IMR-90 (cell line): ENCODE data around the gene ADAMTSL5. TPM values are rescaled to one million over a fixed set of nuclear protein-coding genes. Genes with fewer than 3 reads are reported as not detected.

Experiments
- ATAC-seq: fragments of 200-7000 bp; cut with Tn5 transposase; 2 replicates; pipeline ENCODE4 v1.9.1; 2020; ENCODE audit warnings: low read depth, mild to moderate bottlenecking, moderate library complexity
- BruUV-seq: library from RNA; stranded (reverse); fragments of 400-500 nt; replicated peaks from 2 replicates; lab custom pipeline; 2021; lab: Mats Ljungman, UMichigan
- CTCF ChIA-PET: fragments of 300-600 bp; formaldehyde crosslinking; extraction: SDS; loops from one replicate; lab custom pipeline; 2021; ENCODE audit warnings: antibody characterized with exemption; lab: Yijun Ruan, JAX
- POLR2A ChIA-PET: fragments of 300-600 bp; sonication (Branson Sonifier 250); formaldehyde crosslinking; loops from one replicate; lab custom pipeline; 2022; ENCODE audit warnings: antibody characterized with exemption; ENCODE audit not compliant: unreplicated experiment; lab: Charles Lee
- DNase-seq: peaks from one replicate; pipeline ENCODE4 v3.0.0; 2013
- H2AFZ ChIP-seq: replicated peaks from 2 replicates; pipeline ENCODE3; 2013; ENCODE audit warnings: low read length, mild to moderate bottlenecking; ENCODE audit not compliant: poor library complexity
- H2AK5ac ChIP-seq: 2 replicates; pipeline ENCODE4 v1.6.1; 2013; ENCODE audit warnings: low read depth, low read length, inconsistent platforms
- H2AK9ac ChIP-seq: replicated peaks from 2 replicates; pipeline ENCODE3; 2013; ENCODE audit warnings: mild to moderate bottlenecking, low read depth, low read length, moderate library complexity; ENCODE audit not compliant: poor library complexity
- H2BK120ac ChIP-seq: 2 replicates; pipeline ENCODE4 v1.6.1; 2013; ENCODE audit warnings: low read depth, low read length, inconsistent platforms
- H2BK15ac ChIP-seq: 3 replicates; pipeline ENCODE4 v1.6.1; 2013; ENCODE audit warnings: low read depth, low read length, inconsistent platforms
- H2BK20ac ChIP-seq: 2 replicates; pipeline ENCODE4 v1.6.1; 2013; ENCODE audit warnings: low read depth, mild to moderate bottlenecking, inconsistent platforms, low read length, moderate library complexity
- H2BK5ac ChIP-seq: 2 replicates; pipeline ENCODE4 v1.6.1; 2013; ENCODE audit warnings: mild to moderate bottlenecking, low read depth, low read length, inconsistent platforms; ENCODE audit not compliant: poor library complexity, severe bottlenecking
- H3K14ac ChIP-seq: replicated peaks from 2 replicates; pipeline ENCODE4 v1.6.1; 2013; ENCODE audit warnings: low read depth, low read length, inconsistent platforms
- H3K18ac ChIP-seq: 2 replicates; pipeline ENCODE4 v1.6.1; 2013; ENCODE audit warnings: low read depth, low read length, control low read depth
- H3K23ac ChIP-seq: 2 replicates; pipeline ENCODE4 v1.6.1; 2013; ENCODE audit warnings: low read depth, low read length, inconsistent platforms
- H3K27ac ChIP-seq: 2 replicates; pipeline ENCODE4 v1.5.1; 2013; ENCODE audit warnings: mild to moderate bottlenecking, control low read depth, low read length; ENCODE audit not compliant: insufficient read depth
- H3K27me3 ChIP-seq: 2 replicates; pipeline ENCODE4 v1.6.1; 2013; ENCODE audit warnings: low read length; ENCODE audit not compliant: control insufficient read depth, insufficient read depth
- H3K36me3 ChIP-seq: 2 replicates; pipeline ENCODE4 v1.6.1; 2013; ENCODE audit warnings: low read length, mixed read lengths; ENCODE audit not compliant: control insufficient read depth, insufficient read depth
- H3K4ac ChIP-seq: 2 replicates; pipeline ENCODE4 v1.6.1; 2013; ENCODE audit warnings: low read depth, low read length, inconsistent platforms
- H3K4me1 ChIP-seq: 2 replicates; pipeline ENCODE4 v1.6.1; 2013; ENCODE audit warnings: low read length, mixed read lengths; ENCODE audit not compliant: control insufficient read depth, insufficient read depth
- H3K4me2 ChIP-seq: 2 replicates; pipeline ENCODE4 v1.6.1; 2013; ENCODE audit warnings: low read depth, mild to moderate bottlenecking, control low read depth, low read length, moderate library complexity
- H3K4me3 ChIP-seq: 2 replicates; pipeline ENCODE4 v1.5.1; 2013; ENCODE audit warnings: low read depth, mild to moderate bottlenecking, control low read depth, low read length, moderate library complexity; ENCODE audit not compliant: insufficient read depth
- H3K56ac ChIP-seq: 2 replicates; pipeline ENCODE4 v1.6.1; 2013; ENCODE audit warnings: low read length, inconsistent platforms; ENCODE audit not compliant: insufficient read depth; ENCODE audit errors: extremely low read depth
- H3K79me1 ChIP-seq, 2 experiments: 2 replicates each; pipeline ENCODE4 v1.6.1; 2013; ENCODE audit warnings: low read length in 2 of 2, inconsistent platforms in 1 of 2, low read depth in 1 of 2
- H3K9ac ChIP-seq: 2 replicates; pipeline ENCODE4 v1.6.1; 2013; ENCODE audit warnings: low read depth, low read length, control low read depth
- H3K9me1 ChIP-seq: 2 replicates; pipeline ENCODE4 v1.6.1; 2013; ENCODE audit warnings: low read length, inconsistent platforms; ENCODE audit not compliant: insufficient read depth
- H3K9me3 ChIP-seq: 2 replicates; pipeline ENCODE4 v1.6.1; 2013; ENCODE audit warnings: low read length; ENCODE audit not compliant: control insufficient read depth, insufficient read depth
- H4K20me1 ChIP-seq: 2 replicates; pipeline ENCODE4 v1.6.1; 2013; ENCODE audit warnings: low read length, inconsistent platforms; ENCODE audit not compliant: insufficient read depth
- H4K5ac ChIP-seq: 2 replicates; pipeline ENCODE4 v1.6.1; 2013; ENCODE audit warnings: mild to moderate bottlenecking, low read depth, low read length, control low read depth
- H4K8ac ChIP-seq, 2 experiments: 2 replicates each; pipeline ENCODE4 v1.6.1; 2013; ENCODE audit warnings: low read depth in 2 of 2, low read length in 2 of 2, control low read depth in 1 of 2, inconsistent platforms in 1 of 2
- H4K91ac ChIP-seq: 2 replicates; pipeline ENCODE4 v1.6.1; 2013; ENCODE audit warnings: low read depth, low read length, inconsistent platforms; ENCODE audit not compliant: insufficient read depth
- BHLHE40 ChIP-seq: fragments of 150-350 bp; IDR thresholded peaks from 2 replicates; pipeline ENCODE4 v1.6.1; 2016; ENCODE audit warnings: mild to moderate bottlenecking, low read depth, low read length
- WGBS, 2 experiments: methylation state at CpG; one replicate each; pipeline versions ENCODE4 v1.1.5 to v1.1.7; 2013; ENCODE audit warnings: missing lambda C conversion rate in 2 of 2; ENCODE audit not compliant: insufficient read length in 1 of 2; ENCODE audit errors: extremely low coverage in 2 of 2; 5-methylcytosine and 5-hydroxymethylcytosine counted together
- dilution Hi-C: fragments of 300-500 bp; cut with HindIII; formaldehyde crosslinking; loops from one replicate; pipeline ENCODE4 v1.14.3; 2018; ENCODE audit warnings: low sequenced_read_pairs; ENCODE audit not compliant: unreplicated experiment
- in situ Hi-C: fragments of 300-500 bp; cut with MboI; formaldehyde crosslinking; loops from 3 replicates; pipeline ENCODE4 v1.14.3; 2019; ENCODE audit warnings: low sequenced_read_pairs, inconsistent platforms, mixed read lengths
- intact Hi-C: fragments of 100-400 bp; cut with micrococcal nuclease; formaldehyde crosslinking; loops from 2 replicates; pipeline ENCODE4 v1.10.0; 2022
- polyA plus RNA-seq, 3 experiments: library from polyadenylated mRNA; depleted of rRNA; stranded (reverse); fragments of >200 nt; gene quantifications; 2 replicates each; pipeline ENCODE4 v1.2.3, GENCODE V29; 2012; ENCODE audit warnings: low replicate concordance in 1 of 3
- total RNA-seq: library from RNA; depleted of rRNA; stranded (reverse); fragments of >200 nt; gene quantifications from 2 replicates; pipeline ENCODE4 v1.2.3, GENCODE V29; 2012
- TF ChIP-seq, protein P1 (sequence below): conservative IDR thresholded peaks from 2 replicates; pipeline ENCODE4 v1.5.1; 2012; ENCODE audit warnings: mild to moderate bottlenecking, low read depth, low read length, improper control_type of control experiment

ADAMTSL5 gene
- total and polyA plus RNA-seq, 2 of the 4 experiments (the other 2 are of a cell fraction): 0.90 to 10.8 TPM

DNA sequence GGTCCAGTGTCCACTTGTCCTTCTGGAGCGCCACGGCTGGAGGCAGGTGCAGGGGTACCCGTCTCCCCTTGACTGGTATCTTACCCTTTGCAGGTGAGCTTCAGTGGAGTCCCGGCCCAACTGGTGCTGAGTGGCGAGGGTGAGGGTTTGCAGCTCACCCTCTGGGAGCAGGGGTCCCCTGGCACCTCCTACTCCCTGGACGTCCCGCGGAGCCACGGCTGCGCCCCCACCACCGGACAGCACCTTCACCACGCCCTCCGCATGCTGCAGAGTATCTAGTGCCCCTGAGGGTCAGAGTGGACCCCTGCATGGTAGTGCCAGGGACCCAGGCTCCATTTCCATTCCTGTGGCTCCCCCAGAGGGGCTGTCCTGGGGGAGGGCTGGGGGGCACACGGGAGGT is 22.2 kb upstream of the ADAMTSL5 start:
- ATAC-seq: no peak
- H3K36me3 ChIP-seq: no peaks in the 10 kb centered on the region
- no peak overlapping the region for H2BK20ac ChIP-seq
- H2AK9ac ChIP-seq: no peak overlapping the region
- H4K91ac ChIP-seq: no peak overlapping the region
- WGBS, 2 experiments: 55% methylated on average over 2 of the region's 14 CpGs; no CpG with 5 or more reads in 1 of the 2 experiments
- H3K4ac ChIP-seq: no peak overlapping the region
- CTCF ChIA-PET: no interaction called here
- POLR2A ChIA-PET: no interaction called here
- H4K20me1 ChIP-seq: no peaks in the 10 kb centered on the region
- no peak overlapping the region for H3K23ac ChIP-seq
- no peaks in the 10 kb centered on the region for H3K9me1 ChIP-seq
- no peak overlapping the region for H3K56ac ChIP-seq
- no peak overlapping the region for H4K8ac ChIP-seq
- peaks cover 2% of the 10 kb centered on the region; the same call in 1 of the 2 replicates for H3K4me1 ChIP-seq
- H4K5ac ChIP-seq: no peak overlapping the region
- H3K9me3 ChIP-seq: no peaks in the 10 kb centered on the region
- no TSS peak for BruUV-seq
- in situ Hi-C loops: loop anchor here (25.0 kb wide), 1 partner anchor 252 kb away; no protein-coding TSS in a partner anchor
- no peak overlapping the region for H3K4me2 ChIP-seq
- peaks cover 1% of the 10 kb centered on the region for H3K27me3 ChIP-seq
- no peak overlapping the region for H2BK15ac ChIP-seq
- H3K4me3 ChIP-seq: no peak overlapping the region
- H2AK5ac ChIP-seq: no peak overlapping the region
- no peaks in the 10 kb centered on the region for H3K79me1 ChIP-seq
- no peak overlapping the region for H3K9ac ChIP-seq
- TF ChIP-seq, protein P1, sequence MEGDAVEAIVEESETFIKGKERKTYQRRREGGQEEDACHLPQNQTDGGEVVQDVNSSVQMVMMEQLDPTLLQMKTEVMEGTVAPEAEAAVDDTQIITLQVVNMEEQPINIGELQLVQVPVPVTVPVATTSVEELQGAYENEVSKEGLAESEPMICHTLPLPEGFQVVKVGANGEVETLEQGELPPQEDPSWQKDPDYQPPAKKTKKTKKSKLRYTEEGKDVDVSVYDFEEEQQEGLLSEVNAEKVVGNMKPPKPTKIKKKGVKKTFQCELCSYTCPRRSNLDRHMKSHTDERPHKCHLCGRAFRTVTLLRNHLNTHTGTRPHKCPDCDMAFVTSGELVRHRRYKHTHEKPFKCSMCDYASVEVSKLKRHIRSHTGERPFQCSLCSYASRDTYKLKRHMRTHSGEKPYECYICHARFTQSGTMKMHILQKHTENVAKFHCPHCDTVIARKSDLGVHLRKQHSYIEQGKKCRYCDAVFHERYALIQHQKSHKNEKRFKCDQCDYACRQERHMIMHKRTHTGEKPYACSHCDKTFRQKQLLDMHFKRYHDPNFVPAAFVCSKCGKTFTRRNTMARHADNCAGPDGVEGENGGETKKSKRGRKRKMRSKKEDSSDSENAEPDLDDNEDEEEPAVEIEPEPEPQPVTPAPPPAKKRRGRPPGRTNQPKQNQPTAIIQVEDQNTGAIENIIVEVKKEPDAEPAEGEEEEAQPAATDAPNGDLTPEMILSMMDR: no peak
- TF ChIP-seq BHLHE40: no peak
- H3K27ac ChIP-seq: no peak overlapping the region
- dilution Hi-C loops: no loop called here
- DNase-seq: no peak
- H2BK120ac ChIP-seq: no peak overlapping the region
- H2BK5ac ChIP-seq: no peak overlapping the region
- H3K18ac ChIP-seq: no peak overlapping the region
- intact Hi-C loops: no loop called here
- H3K14ac ChIP-seq: no peak overlapping the region
- H2AFZ ChIP-seq: no peak overlapping the region
